Measurements from ENCODE around the gene IFNAR2.

IFNAR2 gene

DNA sequence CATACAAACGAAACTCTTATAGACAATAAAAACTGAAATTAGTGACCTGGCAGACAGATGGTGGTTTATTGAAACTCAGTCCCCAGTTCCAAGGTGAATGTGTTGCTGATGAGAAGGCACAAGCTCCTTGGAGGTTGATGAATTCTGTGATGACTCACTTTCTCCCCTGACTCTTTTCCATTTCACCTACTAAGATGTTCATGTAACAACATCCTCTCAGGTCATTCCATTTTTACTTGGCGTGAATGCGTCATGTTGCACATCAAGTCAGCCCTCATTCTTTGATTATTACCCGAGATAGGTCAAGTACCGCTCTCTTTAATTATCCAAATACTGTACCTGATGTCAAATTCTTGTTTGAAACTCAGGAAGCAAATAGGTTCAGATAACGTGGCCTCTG lies 26.3 kb downstream of the IFNAR2 start:
- no peak for TF ChIP-seq CTCF (IDR thresholded peaks at IDR 0.05; ENCODE audit: low read depth, low read length, missing control alignments)
- in situ Hi-C loops (cut with HindIII; ENCODE audit: low sequenced_read_pairs), result no loop called here
- no peak for DNase-seq (ENCODE audit: low read depth)
- H3K4me3 ChIP-seq (ENCODE audit: low read depth, low read length), result no peak overlapping the region

DNA sequence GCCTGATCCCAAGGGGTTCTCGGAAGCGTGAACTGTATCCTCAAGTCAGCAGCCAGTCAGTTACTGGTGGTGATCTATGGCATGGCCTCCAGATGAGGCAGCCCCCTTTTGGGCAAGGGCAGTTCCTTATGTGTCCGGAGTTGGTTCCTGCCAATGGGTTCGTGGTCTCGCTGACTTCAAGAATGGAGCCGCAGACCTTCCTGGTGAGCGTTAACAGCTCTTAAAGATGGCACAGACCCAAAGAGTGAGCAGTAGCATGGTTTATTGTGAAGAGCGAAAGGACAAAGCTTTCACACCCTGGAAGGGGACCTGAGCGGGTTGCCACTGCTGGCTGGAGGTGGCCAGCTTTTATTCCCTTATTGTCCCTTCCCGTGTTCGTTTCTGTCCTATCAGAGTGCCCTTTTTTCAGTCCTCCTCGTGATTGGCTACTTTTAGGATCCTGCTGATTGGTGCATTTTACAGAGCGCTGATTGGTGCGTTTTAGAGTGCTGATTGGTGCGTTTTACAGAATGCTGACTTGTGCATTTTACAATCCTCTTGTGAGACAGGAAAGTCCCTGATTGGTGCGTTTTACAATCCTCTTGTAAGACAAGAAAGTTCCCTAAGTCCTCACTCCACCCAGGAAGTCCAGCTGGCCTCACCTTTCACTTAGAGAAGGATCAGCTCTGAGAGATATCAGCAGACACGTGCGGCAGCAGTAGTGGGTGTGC lies 27.5 kb downstream of the IFNAR2 start:
- DNase-seq (ENCODE audit: low read depth), result no peak
- no peak overlapping the region for H3K4me3 ChIP-seq (ENCODE audit: low read depth, low read length)
- no peak for TF ChIP-seq CTCF (IDR thresholded peaks at IDR 0.05; ENCODE audit: low read depth, low read length, missing control alignments)
- in situ Hi-C loops (cut with HindIII; ENCODE audit: low sequenced_read_pairs), result no loop called here

- no peak for DNase-seq (ENCODE audit: low read depth)
- no peak for TF ChIP-seq CTCF (IDR thresholded peaks at IDR 0.05; ENCODE audit: low read depth, low read length, missing control alignments)
- H3K4me3 ChIP-seq (ENCODE audit: low read depth, low read length), result no peak overlapping the region
- in situ Hi-C loops (cut with HindIII; ENCODE audit: low sequenced_read_pairs), result no loop called here
These were observed 28.7 kb downstream of the IFNAR2 start for GRCh38 chr21:33258475-33258874.

DNA sequence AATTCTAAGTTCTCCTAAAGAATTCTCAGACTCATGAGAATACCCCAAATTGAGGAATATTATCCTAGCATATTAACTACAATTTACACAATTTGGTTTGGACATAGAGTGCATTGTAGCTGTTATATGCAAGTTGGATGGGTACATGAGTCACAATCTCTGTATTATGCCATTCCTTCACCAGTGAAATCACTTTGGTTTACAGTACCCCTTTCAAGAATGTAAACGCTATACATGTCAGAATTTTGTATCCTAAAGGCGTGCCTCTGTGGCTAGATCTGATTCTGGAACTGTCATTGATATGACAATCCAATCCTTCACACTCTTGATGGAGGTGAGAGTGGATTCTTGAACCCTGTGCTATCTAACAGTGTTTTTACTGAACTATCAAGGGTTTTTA lies 29.7 kb downstream of the IFNAR2 start:
- TF ChIP-seq CTCF (IDR thresholded peaks at IDR 0.05; ENCODE audit: low read depth, low read length, missing control alignments), result no peak
- in situ Hi-C loops (cut with HindIII; ENCODE audit: low sequenced_read_pairs), result no loop called here
- DNase-seq (ENCODE audit: low read depth), result no peak
- H3K4me3 ChIP-seq (ENCODE audit: low read depth, low read length), result no peak overlapping the region

DNA sequence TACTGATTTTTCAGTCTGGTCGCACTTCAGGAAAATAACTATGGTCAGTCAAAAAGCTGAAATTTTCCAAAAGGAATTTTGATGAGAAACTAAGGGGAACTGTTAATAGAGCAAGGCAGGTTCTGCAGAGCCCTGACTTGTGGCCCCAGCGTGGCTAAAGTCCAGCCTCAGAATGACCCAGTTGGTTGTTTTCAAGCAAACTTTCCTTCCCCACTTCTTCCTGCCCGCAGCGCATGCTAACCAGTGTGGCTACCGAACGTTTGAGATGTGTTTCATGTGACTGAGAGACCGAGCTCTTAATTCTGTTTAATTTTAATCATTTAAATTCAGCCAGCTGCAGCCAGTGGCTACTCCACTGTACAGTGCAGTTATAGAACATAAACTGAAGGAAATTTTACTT lies 30.3 kb downstream of the IFNAR2 start:
- in situ Hi-C loops (cut with HindIII; ENCODE audit: low sequenced_read_pairs), result no loop called here

GRCh38 chr21:33261635-33262034 lies 31.9 kb downstream of the IFNAR2 start:
- TF ChIP-seq CTCF (IDR thresholded peaks at IDR 0.05; ENCODE audit: low read depth, low read length, missing control alignments), result no peak
- H3K4me3 ChIP-seq (ENCODE audit: low read depth, low read length), result no peak overlapping the region
- in situ Hi-C loops (cut with HindIII; ENCODE audit: low sequenced_read_pairs), result no loop called here
- peak; percentile 35 for DNase-seq (ENCODE audit: low read depth)

More for the DNA sequence above, 30.3 kb downstream of the IFNAR2 start:
- no peak for TF ChIP-seq CTCF (IDR thresholded peaks at IDR 0.05; ENCODE audit: low read depth, low read length, missing control alignments)
- no peak for DNase-seq (ENCODE audit: low read depth)
- no peak overlapping the region for H3K4me3 ChIP-seq (ENCODE audit: low read depth, low read length)
